ENCODE results near the gene OLFM3.

The OLFM3 gene

GRCh38 chr1:101841824-101842223 is 154.9 kb downstream of the OLFM3 start:
- H3K36me3 ChIP-seq (ENCODE audit: control insufficient read depth, insufficient read depth, low read length): no peaks in the 10 kb centered on the region
- H3K9me3 ChIP-seq (ENCODE audit: control insufficient read depth, low read length): no peaks in the 10 kb centered on the region
- no peak overlapping the region for H3K4me3 ChIP-seq (ENCODE audit: low read length)
- no peaks in the 10 kb centered on the region for H3K4me1 ChIP-seq (ENCODE audit: control insufficient read depth, insufficient read depth, low read length)
- no peak overlapping the region for H3K9ac ChIP-seq (ENCODE audit: low read length)
- H3K27me3 ChIP-seq (ENCODE audit: control insufficient read depth, insufficient read depth, low read length): no peaks in the 10 kb centered on the region

GRCh38 chr1:101835988-101836387 is 160.7 kb downstream of the OLFM3 start:
- H3K9ac ChIP-seq (ENCODE audit: low read length): no peak overlapping the region
- H3K9me3 ChIP-seq (ENCODE audit: control insufficient read depth, low read length): no peaks in the 10 kb centered on the region
- H3K27me3 ChIP-seq (ENCODE audit: control insufficient read depth, insufficient read depth, low read length): no peaks in the 10 kb centered on the region
- no peak overlapping the region for H3K4me3 ChIP-seq (ENCODE audit: low read length)
- H3K36me3 ChIP-seq (ENCODE audit: control insufficient read depth, insufficient read depth, low read length): no peaks in the 10 kb centered on the region
- no peaks in the 10 kb centered on the region for H3K4me1 ChIP-seq (ENCODE audit: control insufficient read depth, insufficient read depth, low read length)

DNA sequence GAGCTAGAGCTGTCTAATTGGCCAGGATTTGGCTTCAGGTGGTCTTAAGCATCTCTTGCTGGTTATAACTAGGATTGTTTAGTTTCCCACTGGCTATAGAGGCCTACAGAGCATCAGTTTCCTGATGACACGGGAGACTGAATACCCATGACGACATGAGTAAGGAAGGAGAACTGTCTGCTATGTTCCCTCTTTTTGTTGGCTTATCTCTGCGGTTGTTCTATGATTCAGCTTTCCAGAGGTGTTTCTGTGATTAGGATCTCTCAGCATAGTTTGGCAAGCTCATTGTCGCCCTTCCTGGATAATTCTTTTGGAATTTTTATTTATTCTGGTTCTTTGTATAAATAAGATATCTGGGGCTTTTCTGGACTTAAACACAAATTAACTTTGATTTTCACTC is 163.4 kb downstream of the OLFM3 start:
- Histone ChIP-seq H3K9ac (ENCODE audit: low read length) (no peak overlapping the region), H3K36me3 (ENCODE audit: control insufficient read depth, insufficient read depth, low read length) (no peaks in the 10 kb centered on the region), H3K4me1 (ENCODE audit: control insufficient read depth, insufficient read depth, low read length) (no peaks in the 10 kb centered on the region), H3K27me3 (ENCODE audit: control insufficient read depth, insufficient read depth, low read length) (no peaks in the 10 kb centered on the region), H3K9me3 (ENCODE audit: control insufficient read depth, low read length) (no peaks in the 10 kb centered on the region), H3K4me3 (ENCODE audit: low read length) (no peak overlapping the region)

DNA sequence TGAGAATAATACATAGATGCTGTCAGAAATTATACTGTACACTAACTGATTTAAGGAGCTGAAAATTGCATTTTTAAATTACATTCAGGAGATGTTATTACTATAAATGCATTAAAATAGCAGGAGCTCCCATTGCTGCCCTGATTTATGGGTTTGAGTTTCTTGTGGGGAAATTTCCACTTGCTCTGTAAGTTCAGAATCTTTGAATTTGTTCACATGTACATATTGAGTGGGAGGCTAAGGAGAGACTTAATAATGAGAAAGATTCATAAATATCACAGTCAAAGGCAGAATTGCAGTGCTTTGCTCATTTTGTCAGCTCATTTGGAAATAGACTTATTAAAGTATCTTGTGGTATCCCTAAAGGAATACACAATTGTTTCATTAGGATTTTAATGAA is 170.3 kb downstream of the OLFM3 start:
- no peaks in the 10 kb centered on the region for H3K4me1 ChIP-seq (ENCODE audit: control insufficient read depth, insufficient read depth, low read length)
- no peaks in the 10 kb centered on the region for H3K9me3 ChIP-seq (ENCODE audit: control insufficient read depth, low read length)
- H3K27me3 ChIP-seq (ENCODE audit: control insufficient read depth, insufficient read depth, low read length): no peaks in the 10 kb centered on the region

DNA sequence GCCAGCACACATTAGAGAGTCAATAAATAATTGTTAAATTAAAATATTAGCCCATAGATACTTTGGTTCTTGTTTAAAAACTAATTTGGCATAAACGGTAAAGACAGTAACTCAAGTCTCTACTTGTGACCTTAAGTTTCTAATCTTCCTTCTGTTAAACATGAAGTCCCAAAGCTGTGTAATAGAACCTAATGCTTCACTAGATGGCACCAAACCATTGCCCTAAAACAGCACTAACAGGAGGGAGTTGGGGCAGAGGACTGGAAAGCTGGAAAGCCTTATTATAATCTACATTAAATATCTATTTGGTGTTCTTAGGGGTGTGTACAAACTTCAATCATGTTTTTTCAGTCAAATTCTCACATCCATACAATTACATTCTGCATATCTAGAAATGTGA is 176.7 kb downstream of the OLFM3 start:
- no peaks in the 10 kb centered on the region for H3K9me3 ChIP-seq (ENCODE audit: control insufficient read depth, low read length)
- H3K4me1 ChIP-seq (ENCODE audit: control insufficient read depth, insufficient read depth, low read length): no peaks in the 10 kb centered on the region
- no peak overlapping the region for H3K9ac ChIP-seq (ENCODE audit: low read length)
- no peaks in the 10 kb centered on the region for H3K36me3 ChIP-seq (ENCODE audit: control insufficient read depth, insufficient read depth, low read length)
- H3K4me3 ChIP-seq (ENCODE audit: low read length): no peak overlapping the region
- no peaks in the 10 kb centered on the region for H3K27me3 ChIP-seq (ENCODE audit: control insufficient read depth, insufficient read depth, low read length)

More for the DNA sequence above, 170.3 kb downstream of the OLFM3 start:
- no peak overlapping the region for H3K9ac ChIP-seq (ENCODE audit: low read length)
- H3K4me3 ChIP-seq (ENCODE audit: low read length): no peak overlapping the region
- H3K36me3 ChIP-seq (ENCODE audit: control insufficient read depth, insufficient read depth, low read length): no peaks in the 10 kb centered on the region

DNA sequence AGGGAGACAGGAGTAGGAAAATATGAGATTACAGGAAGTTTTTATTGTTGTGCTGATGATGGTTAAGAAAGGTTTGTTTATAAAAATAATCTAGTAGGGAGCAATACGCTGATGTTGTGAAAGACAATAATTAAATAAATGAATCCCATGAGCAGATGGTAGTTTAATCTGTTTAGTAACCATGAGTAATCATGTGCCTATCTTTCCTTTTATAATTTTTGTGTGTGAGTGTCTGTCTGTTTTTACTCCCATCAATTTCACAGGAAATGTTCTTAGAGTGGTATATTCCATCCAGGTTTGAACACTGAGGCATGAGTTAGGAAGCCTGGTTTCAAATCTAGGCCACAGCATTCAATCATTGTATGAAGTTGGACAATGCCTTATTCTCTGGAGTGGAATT is 180.5 kb downstream of the OLFM3 start:
- no peaks in the 10 kb centered on the region for H3K9me3 ChIP-seq (ENCODE audit: control insufficient read depth, low read length)
- no peaks in the 10 kb centered on the region for H3K36me3 ChIP-seq (ENCODE audit: control insufficient read depth, insufficient read depth, low read length)
- H3K27me3 ChIP-seq (ENCODE audit: control insufficient read depth, insufficient read depth, low read length): no peaks in the 10 kb centered on the region
- H3K4me3 ChIP-seq (ENCODE audit: low read length): no peak overlapping the region
- H3K9ac ChIP-seq (ENCODE audit: low read length): no peak overlapping the region
- H3K4me1 ChIP-seq (ENCODE audit: control insufficient read depth, insufficient read depth, low read length): no peaks in the 10 kb centered on the region

DNA sequence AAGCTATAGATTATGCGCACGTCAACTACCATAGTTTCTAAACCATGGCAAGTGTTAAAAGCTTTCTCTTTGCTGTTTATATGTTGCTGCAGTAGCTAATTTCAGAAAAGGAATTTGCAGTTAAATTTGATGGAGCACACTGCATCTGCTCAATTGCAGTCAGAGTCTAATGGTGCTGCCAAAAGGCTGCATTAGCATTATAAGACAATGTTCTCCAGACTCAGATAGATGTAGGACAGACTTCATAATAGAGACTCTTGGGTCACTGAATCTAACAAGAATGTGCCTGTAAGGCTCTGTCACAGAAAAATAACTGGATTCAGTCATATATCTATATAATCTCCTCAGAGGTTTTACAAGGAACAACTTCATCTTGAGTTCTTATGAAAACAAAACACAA is 198.3 kb downstream of the OLFM3 start:
- no peaks in the 10 kb centered on the region for H3K9me3 ChIP-seq (ENCODE audit: control insufficient read depth, low read length)
- no peaks in the 10 kb centered on the region for H3K36me3 ChIP-seq (ENCODE audit: control insufficient read depth, insufficient read depth, low read length)
- H3K4me1 ChIP-seq (ENCODE audit: control insufficient read depth, insufficient read depth, low read length): no peaks in the 10 kb centered on the region
- H3K4me3 ChIP-seq (ENCODE audit: low read length): no peak overlapping the region
- H3K27me3 ChIP-seq (ENCODE audit: control insufficient read depth, insufficient read depth, low read length): no peaks in the 10 kb centered on the region
- no peak overlapping the region for H3K9ac ChIP-seq (ENCODE audit: low read length)

DNA sequence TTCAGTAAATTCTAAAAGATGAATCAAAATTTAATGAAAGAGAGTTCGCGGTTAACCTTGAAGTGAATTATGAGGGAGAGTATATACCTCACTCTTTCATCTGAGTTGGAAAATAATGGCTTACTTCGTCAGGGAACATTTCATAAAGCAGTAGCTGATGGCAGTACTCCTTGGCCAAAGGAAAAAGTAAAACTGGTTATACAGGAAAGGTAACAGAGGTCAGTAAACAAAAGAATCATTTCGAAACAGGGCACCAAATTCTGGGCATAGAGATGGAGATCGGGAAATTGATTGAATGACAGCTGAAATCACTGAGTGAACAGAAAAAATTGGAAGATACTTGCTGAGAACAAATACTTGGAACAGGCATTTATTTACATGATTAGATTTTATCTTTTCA is 199.0 kb downstream of the OLFM3 start:
- no peaks in the 10 kb centered on the region for H3K36me3 ChIP-seq (ENCODE audit: control insufficient read depth, insufficient read depth, low read length)
- H3K4me1 ChIP-seq (ENCODE audit: control insufficient read depth, insufficient read depth, low read length): no peaks in the 10 kb centered on the region
- H3K9me3 ChIP-seq (ENCODE audit: control insufficient read depth, low read length): no peaks in the 10 kb centered on the region
- H3K9ac ChIP-seq (ENCODE audit: low read length): no peak overlapping the region
- no peak overlapping the region for H3K4me3 ChIP-seq (ENCODE audit: low read length)
- no peaks in the 10 kb centered on the region for H3K27me3 ChIP-seq (ENCODE audit: control insufficient read depth, insufficient read depth, low read length)

DNA sequence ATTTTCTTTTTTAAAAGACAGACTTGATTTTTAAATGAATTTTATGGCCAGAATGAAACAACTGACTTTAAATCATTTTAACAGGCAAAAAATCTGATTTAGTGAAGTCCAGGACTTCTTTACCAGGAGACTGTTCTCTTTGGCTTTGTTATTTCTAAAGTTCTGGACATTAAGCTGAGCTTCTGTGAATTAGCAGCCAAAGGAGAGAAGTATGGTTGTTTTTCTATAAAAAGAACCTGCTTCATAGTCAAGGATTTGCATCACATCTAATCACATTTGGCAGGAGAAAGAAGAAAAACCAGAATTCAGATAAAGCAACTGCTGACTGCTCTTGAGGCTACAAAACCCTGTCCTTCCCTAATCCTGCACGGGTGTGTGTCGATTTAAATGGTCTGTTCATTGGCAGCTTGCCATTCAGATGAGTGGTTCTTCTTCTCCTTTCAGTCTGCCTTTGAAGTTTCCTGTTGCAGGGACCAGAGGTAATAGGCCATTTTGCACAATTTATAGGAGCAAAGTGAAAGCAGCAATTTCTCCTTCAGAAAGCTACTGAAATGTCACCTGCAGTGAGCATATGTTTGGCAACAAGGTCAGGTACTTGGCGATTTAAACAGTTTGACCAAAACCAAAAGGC is 215.4 kb downstream of the OLFM3 start:
- H3K9me3 ChIP-seq (ENCODE audit: control insufficient read depth, low read length): no peaks in the 10 kb centered on the region
- no peak overlapping the region for H3K4me3 ChIP-seq (ENCODE audit: low read length)
- no peaks in the 10 kb centered on the region for H3K4me1 ChIP-seq (ENCODE audit: control insufficient read depth, insufficient read depth, low read length)
- no peaks in the 10 kb centered on the region for H3K36me3 ChIP-seq (ENCODE audit: control insufficient read depth, insufficient read depth, low read length)
- H3K9ac ChIP-seq (ENCODE audit: low read length): no peak overlapping the region
- H3K27me3 ChIP-seq (ENCODE audit: control insufficient read depth, insufficient read depth, low read length): no peaks in the 10 kb centered on the region

DNA sequence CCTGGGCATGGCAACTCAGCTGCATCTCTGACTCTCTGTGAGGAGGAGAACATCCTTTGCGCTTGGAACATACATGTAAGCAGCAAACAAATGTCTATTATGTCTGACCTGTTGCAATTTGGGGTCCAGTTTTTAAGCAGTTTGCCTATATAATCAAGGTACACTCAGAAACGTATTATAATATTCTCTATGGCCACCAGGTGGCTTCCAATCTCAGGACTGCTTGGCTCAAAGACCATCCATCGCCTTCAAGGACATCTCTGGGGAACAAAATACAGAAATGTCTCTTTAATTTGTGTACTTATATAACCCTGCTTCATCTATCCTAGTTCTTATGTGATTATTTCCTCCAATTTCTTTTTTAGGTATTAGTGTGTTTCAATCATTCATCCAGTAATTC is 227.2 kb downstream of the OLFM3 start:
- H3K36me3 ChIP-seq (ENCODE audit: control insufficient read depth, insufficient read depth, low read length): no peaks in the 10 kb centered on the region
- no peak overlapping the region for H3K9ac ChIP-seq (ENCODE audit: low read length)
- H3K9me3 ChIP-seq (ENCODE audit: control insufficient read depth, low read length): no peaks in the 10 kb centered on the region
- H3K27me3 ChIP-seq (ENCODE audit: control insufficient read depth, insufficient read depth, low read length): no peaks in the 10 kb centered on the region
- H3K4me1 ChIP-seq (ENCODE audit: control insufficient read depth, insufficient read depth, low read length): no peaks in the 10 kb centered on the region
- H3K4me3 ChIP-seq (ENCODE audit: low read length): no peak overlapping the region

DNA sequence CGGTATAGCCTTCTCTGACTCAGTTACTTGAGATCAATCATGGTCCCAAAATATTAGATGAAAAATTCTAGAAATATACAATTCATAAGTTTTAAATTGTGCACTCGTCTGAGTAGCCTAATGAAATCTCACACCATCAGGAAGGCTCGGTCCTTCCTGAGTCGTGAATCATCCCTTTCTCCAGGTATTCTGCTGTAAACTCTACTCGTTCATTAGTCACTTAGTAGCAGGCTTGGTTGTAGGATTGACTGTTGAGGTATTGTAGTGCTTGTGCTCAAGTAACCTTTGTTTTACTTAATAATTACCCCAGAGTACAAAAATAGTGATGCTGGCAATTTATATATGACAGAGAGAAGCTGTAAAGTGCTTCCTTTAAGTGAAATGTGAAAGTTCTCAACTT is 238.7 kb downstream of the OLFM3 start:
- Histone ChIP-seq H3K9ac (ENCODE audit: low read length) (no peak overlapping the region), H3K4me1 (ENCODE audit: control insufficient read depth, insufficient read depth, low read length) (no peaks in the 10 kb centered on the region), H3K27me3 (ENCODE audit: control insufficient read depth, insufficient read depth, low read length) (no peaks in the 10 kb centered on the region), H3K4me3 (ENCODE audit: low read length) (no peak overlapping the region), H3K36me3 (ENCODE audit: control insufficient read depth, insufficient read depth, low read length) (no peaks in the 10 kb centered on the region), H3K9me3 (ENCODE audit: control insufficient read depth, low read length) (no peaks in the 10 kb centered on the region)

DNA sequence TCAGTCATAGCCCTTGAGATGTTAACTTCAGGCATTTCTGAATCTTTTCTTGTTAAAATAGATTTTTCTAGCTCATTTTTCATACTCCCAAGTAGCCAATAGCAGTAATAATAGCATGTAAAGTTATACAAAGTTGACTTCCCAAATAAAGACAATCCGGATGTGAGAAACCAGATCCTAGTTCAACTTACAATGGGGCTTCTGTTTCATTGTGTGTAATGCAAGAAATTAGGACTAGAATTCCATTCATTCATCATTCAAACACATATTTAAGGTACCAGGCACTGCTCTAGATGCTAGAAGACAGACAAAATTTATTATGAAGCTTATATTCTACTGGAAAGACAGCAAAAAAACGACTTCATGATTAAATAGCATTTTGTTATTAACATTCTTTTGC is 240.3 kb downstream of the OLFM3 start:
- Histone ChIP-seq H3K9me3 (ENCODE audit: control insufficient read depth, low read length) (no peaks in the 10 kb centered on the region), H3K27me3 (ENCODE audit: control insufficient read depth, insufficient read depth, low read length) (no peaks in the 10 kb centered on the region), H3K9ac (ENCODE audit: low read length) (no peak overlapping the region), H3K36me3 (ENCODE audit: control insufficient read depth, insufficient read depth, low read length) (no peaks in the 10 kb centered on the region), H3K4me1 (ENCODE audit: control insufficient read depth, insufficient read depth, low read length) (no peaks in the 10 kb centered on the region), H3K4me3 (ENCODE audit: low read length) (no peak overlapping the region)
